ENCODE data around the gene AARSD1. TPM values are rescaled to one million over a fixed set of nuclear protein-coding genes. Genes with fewer than 3 reads are reported as not detected.

Gene AARSD1
- total RNA-seq, 1 donor from 2014 or later: 59.3 TPM

DNA sequence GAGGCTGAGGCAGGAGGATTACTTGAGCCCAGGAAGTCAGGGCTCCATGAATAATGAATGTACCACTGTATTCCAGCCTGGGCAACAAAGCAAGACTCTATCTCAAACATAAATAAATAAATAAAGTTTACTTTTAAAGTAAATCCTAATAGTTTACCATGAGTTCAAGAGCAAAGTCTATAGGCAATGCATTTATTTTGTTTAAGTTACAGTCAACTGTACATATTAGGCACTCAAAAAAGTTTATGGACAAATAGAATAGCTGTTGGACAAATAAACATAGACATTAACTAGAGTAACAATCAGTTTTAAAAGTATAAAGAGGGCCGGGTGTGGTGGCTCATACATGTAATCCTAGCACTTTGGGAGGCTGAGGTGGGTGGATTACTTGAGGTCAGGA lies 3.7 kb upstream of the AARSD1 start:
- Mint-ChIP-seq H3K27ac (no peak overlapping the region), H3K36me3 (ENCODE audit: insufficient read depth) (peaks cover 1% of the 10 kb centered on the region), H3K27me3 (no peaks in the 10 kb centered on the region), H3K9me3 (ENCODE audit: low read depth) (no peaks in the 10 kb centered on the region), H3K4me3 (ENCODE audit: low read depth) (no peak overlapping the region), H3K4me1 (ENCODE audit: low read depth) (peaks cover 11% of the 10 kb centered on the region)
- TF ChIP-seq, protein P1, sequence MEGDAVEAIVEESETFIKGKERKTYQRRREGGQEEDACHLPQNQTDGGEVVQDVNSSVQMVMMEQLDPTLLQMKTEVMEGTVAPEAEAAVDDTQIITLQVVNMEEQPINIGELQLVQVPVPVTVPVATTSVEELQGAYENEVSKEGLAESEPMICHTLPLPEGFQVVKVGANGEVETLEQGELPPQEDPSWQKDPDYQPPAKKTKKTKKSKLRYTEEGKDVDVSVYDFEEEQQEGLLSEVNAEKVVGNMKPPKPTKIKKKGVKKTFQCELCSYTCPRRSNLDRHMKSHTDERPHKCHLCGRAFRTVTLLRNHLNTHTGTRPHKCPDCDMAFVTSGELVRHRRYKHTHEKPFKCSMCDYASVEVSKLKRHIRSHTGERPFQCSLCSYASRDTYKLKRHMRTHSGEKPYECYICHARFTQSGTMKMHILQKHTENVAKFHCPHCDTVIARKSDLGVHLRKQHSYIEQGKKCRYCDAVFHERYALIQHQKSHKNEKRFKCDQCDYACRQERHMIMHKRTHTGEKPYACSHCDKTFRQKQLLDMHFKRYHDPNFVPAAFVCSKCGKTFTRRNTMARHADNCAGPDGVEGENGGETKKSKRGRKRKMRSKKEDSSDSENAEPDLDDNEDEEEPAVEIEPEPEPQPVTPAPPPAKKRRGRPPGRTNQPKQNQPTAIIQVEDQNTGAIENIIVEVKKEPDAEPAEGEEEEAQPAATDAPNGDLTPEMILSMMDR (IDR thresholded peaks at IDR 0.05; ENCODE audit: unreplicated experiment): no peak
- DNase-seq (ENCODE audit: low spot score, unreplicated experiment): no peak

- no peaks in the 10 kb centered on the region for H3K9me3 Mint-ChIP-seq (ENCODE audit: low read depth)
- TF ChIP-seq, protein P1 (IDR thresholded peaks at IDR 0.05; ENCODE audit: unreplicated experiment): no peak
- no peak overlapping the region for H3K4me3 Mint-ChIP-seq (ENCODE audit: low read depth)
- no peaks in the 10 kb centered on the region for H3K4me1 Mint-ChIP-seq (ENCODE audit: low read depth)
- peaks cover 27% of the 10 kb centered on the region for H3K36me3 Mint-ChIP-seq (ENCODE audit: insufficient read depth)
- no peak for DNase-seq (ENCODE audit: low spot score, unreplicated experiment)
- H3K27me3 Mint-ChIP-seq: no peaks in the 10 kb centered on the region
- no peak overlapping the region for H3K27ac Mint-ChIP-seq
Measured at GRCh38 chr17:42953669-42954068, 10.6 kb downstream of the AARSD1 start.

DNA sequence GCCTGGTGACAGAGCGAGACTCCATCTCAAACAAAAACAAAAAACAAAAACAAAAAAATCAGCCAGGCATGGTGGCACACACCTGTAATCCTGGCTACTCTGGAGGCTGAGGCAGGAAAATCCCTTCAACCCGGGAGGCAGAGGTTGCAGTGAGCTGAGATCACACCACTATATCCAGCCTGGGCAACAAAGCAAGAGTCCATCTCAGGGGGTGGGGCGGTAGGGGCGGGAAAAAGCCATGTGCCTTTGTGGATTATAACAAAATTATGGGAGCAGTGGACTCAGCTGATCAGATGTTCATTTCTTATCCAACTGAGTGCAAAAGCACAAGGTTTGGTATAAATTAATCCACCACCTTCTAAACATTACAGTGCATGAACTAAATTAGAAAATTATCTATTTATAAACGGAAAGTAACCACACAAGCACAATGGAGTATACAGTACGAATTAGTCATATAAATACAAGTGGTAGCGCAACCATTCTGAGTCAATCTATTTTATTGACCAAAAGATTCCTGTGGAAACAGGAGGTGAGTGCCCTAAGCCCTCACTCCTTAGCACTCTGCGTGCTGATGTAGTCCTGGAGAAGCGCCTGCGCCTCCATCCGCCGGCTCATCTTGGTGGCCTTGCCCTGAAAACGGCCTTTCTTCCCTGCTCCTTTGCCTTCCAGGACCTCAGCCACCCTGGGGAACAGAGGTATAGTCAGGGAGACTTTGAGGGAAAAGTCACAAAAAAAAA lies 14.0 kb downstream of the AARSD1 start:
- DNase-seq (ENCODE audit: low spot score, unreplicated experiment): no peak
- TF ChIP-seq, protein P1 (IDR thresholded peaks at IDR 0.05; ENCODE audit: unreplicated experiment): no peak
- H3K9me3 Mint-ChIP-seq (ENCODE audit: low read depth): no peaks in the 10 kb centered on the region
- no peak overlapping the region for H3K4me3 Mint-ChIP-seq (ENCODE audit: low read depth)
- H3K27me3 Mint-ChIP-seq: no peaks in the 10 kb centered on the region
- H3K4me1 Mint-ChIP-seq (ENCODE audit: low read depth): no peaks in the 10 kb centered on the region
- peaks cover 15% of the 10 kb centered on the region for H3K36me3 Mint-ChIP-seq (ENCODE audit: insufficient read depth)
- H3K27ac Mint-ChIP-seq: no peak overlapping the region

GRCh38 chr17:42946812-42947211 lies 17.4 kb downstream of the AARSD1 start:
- no peaks in the 10 kb centered on the region for H3K27me3 Mint-ChIP-seq
- no peak overlapping the region for H3K4me3 Mint-ChIP-seq (ENCODE audit: low read depth)
- TF ChIP-seq, protein P1 (IDR thresholded peaks at IDR 0.05; ENCODE audit: unreplicated experiment): no peak
- DNase-seq (ENCODE audit: low spot score, unreplicated experiment): no peak
- H3K9me3 Mint-ChIP-seq (ENCODE audit: low read depth): no peaks in the 10 kb centered on the region
- peaks cover 8% of the 10 kb centered on the region for H3K36me3 Mint-ChIP-seq (ENCODE audit: insufficient read depth)
- H3K4me1 Mint-ChIP-seq (ENCODE audit: low read depth): no peaks in the 10 kb centered on the region
- peak overlapping the region; percentile 11 for H3K27ac Mint-ChIP-seq

DNA sequence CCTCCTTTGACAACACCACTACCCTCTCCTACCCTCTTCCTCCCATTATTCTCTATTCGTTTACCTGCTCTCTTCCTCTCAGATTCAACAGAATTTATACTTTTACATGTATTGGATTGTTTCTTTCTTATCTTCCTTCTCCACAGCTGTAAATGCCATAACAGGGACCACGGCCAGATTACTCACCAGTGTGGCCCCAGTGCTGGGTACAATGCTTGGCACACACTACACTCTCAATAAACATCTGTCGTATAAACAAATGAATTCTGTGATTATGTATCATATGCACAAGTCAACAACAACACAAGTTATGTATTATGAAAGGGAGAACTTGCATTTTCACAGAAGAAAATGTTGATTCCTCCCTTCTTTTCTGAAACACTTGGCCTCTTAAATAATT lies 20.0 kb downstream of the AARSD1 start:
- Mint-ChIP-seq H3K27ac (no peak overlapping the region), H3K4me1 (ENCODE audit: low read depth) (no peaks in the 10 kb centered on the region), H3K4me3 (ENCODE audit: low read depth) (no peak overlapping the region), H3K9me3 (ENCODE audit: low read depth) (no peaks in the 10 kb centered on the region), H3K36me3 (ENCODE audit: insufficient read depth) (peaks cover 3% of the 10 kb centered on the region), H3K27me3 (no peaks in the 10 kb centered on the region)
- DNase-seq (ENCODE audit: low spot score, unreplicated experiment): no peak
- TF ChIP-seq, protein P1 (IDR thresholded peaks at IDR 0.05; ENCODE audit: unreplicated experiment): no peak
